Colonic mucosa (tissue), 4 donors: ENCODE results near the gene NUPR1. TPM values are rescaled to one million over a fixed set of nuclear protein-coding genes. Genes with fewer than 3 reads are reported as not detected.
A peak's percentile ranks its signal among the peaks of the same experiment; 100 is the strongest.
"Not testable (repeated sequence)": the region's sequence is repeated elsewhere in the genome, so short reads cannot be mapped to it uniquely, and the experiment has no call there.

ENCODE experiments used
- DNase-seq: peaks from one replicate; pipeline ENCODE4 v3.0.0-alpha.2; 2020
- H3K27ac ChIP-seq: fragments of 200-600 bp; one replicate; pipeline ENCODE4 v1.8.0; 2021
- H3K27me3 ChIP-seq: fragments of 200-600 bp; one replicate; pipeline ENCODE4 v1.8.0; 2021
- H3K36me3 ChIP-seq: fragments of 200-600 bp; one replicate; pipeline ENCODE4 v1.8.0; 2021
- H3K4me1 ChIP-seq: fragments of 200-600 bp; one replicate; pipeline ENCODE4 v1.8.0; 2021; ENCODE audit warnings: mild to moderate bottlenecking
- H3K4me3 ChIP-seq: fragments of 200-600 bp; one replicate; pipeline ENCODE4 v1.8.0; 2021
- H3K9ac ChIP-seq, 2 donors: one replicate each; pipeline ENCODE4 v1.7.0; 2013; ENCODE audit warnings: control low read depth in 2 of 2, low read depth in 2 of 2, low read length in 2 of 2
- H3K9me3 ChIP-seq: fragments of 200-600 bp; one replicate; pipeline ENCODE4 v1.8.0; 2021
- CTCF ChIP-seq: fragments of 200-600 bp; IDR thresholded peaks from one replicate; pipeline ENCODE4 v1.8.0; 2022; ENCODE audit warnings: antibody characterized with exemption, mild to moderate bottlenecking
- intact Hi-C: fragments of 100-400 bp; cut with DNase I; formaldehyde crosslinking; loops from one replicate; pipeline ENCODE4 v1.14.1; 2022
- total RNA-seq, 2 donors: library from RNA; stranded (reverse); fragmentation: NEBNext Ultra II Directional in 1 of 2; extraction: Animal tissue kit (Norgen Biotek cat#: 25700) in 1 of 2; gene quantifications; one replicate each; pipeline ENCODE4 v1.2.1, GENCODE V29; 2021
- donor health status: healthy.
- donor health status: DM: no; HTN: no; CAD: no.
- donor health status: DM: no; HTN: no; CAD: no.

Gene NUPR1
- total RNA-seq, 2 donors from 2014 or later = 87.0 to 128 TPM

DNA sequence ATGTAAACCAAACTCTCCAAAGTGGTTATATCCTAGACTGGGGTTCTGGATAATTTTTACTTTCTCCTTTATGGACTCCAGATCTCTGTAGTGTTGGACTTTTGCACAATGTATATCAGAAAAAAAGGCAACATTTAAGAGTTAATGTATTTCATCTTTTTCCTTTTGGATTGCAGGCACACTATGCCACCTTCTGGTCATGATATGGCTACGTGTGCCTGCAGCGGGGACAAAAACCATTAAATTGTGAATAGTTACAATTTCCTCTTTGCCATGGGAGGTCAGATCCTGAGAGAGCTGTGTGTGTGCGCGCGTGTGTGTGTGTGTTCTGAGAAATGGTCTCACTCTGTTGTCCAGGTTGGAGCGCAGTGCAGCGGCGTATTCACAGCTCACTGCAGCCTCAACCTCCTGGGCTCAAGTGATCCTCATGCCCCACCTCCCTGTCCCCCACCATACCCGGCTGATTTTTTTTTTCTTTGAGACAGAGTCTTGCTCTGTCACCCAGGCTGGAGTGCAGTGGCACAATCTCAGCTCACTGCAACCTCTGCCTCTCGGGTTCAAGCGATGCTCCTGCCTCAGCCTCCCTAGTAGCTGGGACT is 10.6 kb upstream of the NUPR1 start:
- Histone ChIP-seq H3K27ac (no peak overlapping the region), H3K4me3 (no peak overlapping the region), H3K4me1 (peaks cover under 1% of the 10 kb centered on the region), H3K9me3 (no peaks in the 10 kb centered on the region), H3K36me3 (no peaks in the 10 kb centered on the region), H3K9ac (peak overlapping the region in 1 of 2 donors; percentile 28), H3K27me3 (no peaks in the 10 kb centered on the region)
- intact Hi-C loops = loop anchor here (10.0 kb wide), 1 partner anchor 65 kb away; no protein-coding TSS in a partner anchor
- peak; percentile 34 for DNase-seq
- peak; percentile 40 for TF ChIP-seq CTCF

DNA sequence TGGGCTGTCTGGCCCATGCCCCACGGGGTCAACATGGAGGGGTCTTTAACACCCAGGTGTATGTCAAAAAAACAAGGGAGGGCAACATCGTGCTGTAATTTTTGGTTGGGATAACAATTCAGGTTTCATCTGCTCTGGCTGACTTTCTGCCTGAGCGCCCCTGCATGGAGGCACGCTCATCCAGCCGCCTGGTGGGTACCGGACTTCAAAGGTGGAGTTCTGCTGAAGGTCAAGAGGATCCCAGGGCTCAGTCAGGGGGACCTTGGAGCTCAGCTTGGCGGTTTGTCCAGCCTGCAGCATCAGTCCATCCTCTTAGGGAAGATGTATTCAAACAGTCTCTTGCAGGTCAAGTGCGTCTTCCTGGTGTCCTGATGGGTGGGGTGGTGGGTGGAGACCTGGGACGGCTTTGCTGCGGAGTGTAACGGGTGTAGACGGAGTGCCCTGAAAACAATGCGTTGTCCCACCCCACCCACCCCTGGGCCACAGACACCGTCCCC is 9.6 kb upstream of the NUPR1 start:
- DNase-seq = no peak
- no peaks in the 10 kb centered on the region for H3K36me3 ChIP-seq
- no peaks in the 10 kb centered on the region for H3K4me1 ChIP-seq
- H3K27ac ChIP-seq = no peak overlapping the region
- no peak overlapping the region for H3K9ac ChIP-seq
- H3K27me3 ChIP-seq = no peaks in the 10 kb centered on the region
- no peaks in the 10 kb centered on the region for H3K9me3 ChIP-seq
- no peak overlapping the region for H3K4me3 ChIP-seq
- TF ChIP-seq CTCF = no peak
- intact Hi-C loops = loop anchor here (10.0 kb wide), 1 partner anchor 64 kb away; no protein-coding TSS in a partner anchor

DNA sequence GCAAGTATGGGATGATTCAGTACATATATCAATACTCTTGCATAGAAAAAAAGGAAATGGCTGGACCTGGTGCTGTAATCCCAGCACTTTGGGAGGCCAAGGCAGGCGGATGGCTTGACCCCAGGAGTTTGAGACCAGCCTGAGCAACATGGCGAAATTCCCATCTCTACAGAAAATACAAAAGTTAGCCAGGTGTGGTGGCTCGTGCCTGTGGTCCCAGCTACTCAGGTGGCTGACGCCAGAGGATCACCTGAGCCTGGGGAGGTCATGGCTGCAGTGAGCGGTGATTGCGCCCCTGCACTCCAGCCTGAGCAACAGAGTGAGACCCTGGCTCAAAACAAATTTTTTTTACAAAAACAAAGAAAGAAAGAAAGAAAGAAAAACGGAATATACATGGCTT is 7.9 kb upstream of the NUPR1 start:
- H3K36me3 ChIP-seq = no peaks in the 10 kb centered on the region
- H3K9me3 ChIP-seq = no peaks in the 10 kb centered on the region
- no peak overlapping the region for H3K9ac ChIP-seq
- H3K4me3 ChIP-seq = no peak overlapping the region
- DNase-seq = no peak
- H3K4me1 ChIP-seq = no peaks in the 10 kb centered on the region
- H3K27ac ChIP-seq = no peak overlapping the region
- intact Hi-C loops = loop anchor here (10.0 kb wide), 1 partner anchor 62 kb away; no protein-coding TSS in a partner anchor
- no peaks in the 10 kb centered on the region for H3K27me3 ChIP-seq
- TF ChIP-seq CTCF = no peak

GRCh38 chr16:28545964-28546363 is 7.2 kb upstream of the NUPR1 start:
- H3K4me1 ChIP-seq, DNase-seq, H3K4me3 ChIP-seq, H3K36me3 ChIP-seq, H3K27me3 ChIP-seq, H3K9me3 ChIP-seq, H3K27ac ChIP-seq, H3K9ac ChIP-seq: not testable (repeated sequence)
- intact Hi-C loops = loop anchor here (10.0 kb wide), 1 partner anchor 61 kb away; no protein-coding TSS in a partner anchor

- H3K27ac ChIP-seq = no peak overlapping the region
- H3K4me3 ChIP-seq = no peak overlapping the region
- H3K4me1 ChIP-seq = peaks cover 4% of the 10 kb centered on the region
- intact Hi-C loops = loop anchor here (10.0 kb wide), 1 partner anchor 60 kb away; no protein-coding TSS in a partner anchor
- no peaks in the 10 kb centered on the region for H3K36me3 ChIP-seq
- H3K9ac ChIP-seq = no peak overlapping the region
- TF ChIP-seq CTCF = no peak
- H3K27me3 ChIP-seq = no peaks in the 10 kb centered on the region
- no peaks in the 10 kb centered on the region for H3K9me3 ChIP-seq
- no peak for DNase-seq
Measured at GRCh38 chr16:28544998-28545397, 6.2 kb upstream of the NUPR1 start.

- DNase-seq = peak; percentile 89
- intact Hi-C loops = loop anchor here (10.0 kb wide), 1 partner anchor 58 kb away; no protein-coding TSS in a partner anchor
- H3K36me3 ChIP-seq = no peaks in the 10 kb centered on the region
- TF ChIP-seq CTCF = no peak
- H3K4me1 ChIP-seq = peaks cover 4% of the 10 kb centered on the region
- peak overlapping the region; percentile 72 for H3K27ac ChIP-seq
- no peaks in the 10 kb centered on the region for H3K9me3 ChIP-seq
- no peak overlapping the region for H3K4me3 ChIP-seq
- H3K27me3 ChIP-seq = no peaks in the 10 kb centered on the region
- peak overlapping the region in 1 of 2 donors; percentile 71 for H3K9ac ChIP-seq
Measured at GRCh38 chr16:28543072-28543471, 4.3 kb upstream of the NUPR1 start.
